ENCODE results near the gene INPP5F.

- TF ChIP-seq POLR2AphosphoS5 (IDR thresholded peaks at IDR 0.05; ENCODE audit: low read depth, low read length) (no peak), POLR2A (IDR thresholded peaks at IDR 0.05; ENCODE audit: low read depth, low read length) (no peak)
Measured at GRCh38 chr10:119812684-119813083, 86.8 kb downstream of the INPP5F start.

Data from GM12892 (cell line).